Hippocampal formation (tissue), 2 donors: ENCODE data around the gene EEF1B2.
A peak's percentile ranks its signal among the peaks of the same experiment; 100 is the strongest.
"Not testable (repeated sequence)": the region's sequence is repeated elsewhere in the genome, so short reads cannot be mapped to it uniquely, and the experiment has no call there.

Experiments used
- DNase-seq, 2 donors: peaks; one replicate each; lab custom pipeline; 2025; lab: John Stamatoyannopoulos, UW

The EEF1B2 gene

DNA sequence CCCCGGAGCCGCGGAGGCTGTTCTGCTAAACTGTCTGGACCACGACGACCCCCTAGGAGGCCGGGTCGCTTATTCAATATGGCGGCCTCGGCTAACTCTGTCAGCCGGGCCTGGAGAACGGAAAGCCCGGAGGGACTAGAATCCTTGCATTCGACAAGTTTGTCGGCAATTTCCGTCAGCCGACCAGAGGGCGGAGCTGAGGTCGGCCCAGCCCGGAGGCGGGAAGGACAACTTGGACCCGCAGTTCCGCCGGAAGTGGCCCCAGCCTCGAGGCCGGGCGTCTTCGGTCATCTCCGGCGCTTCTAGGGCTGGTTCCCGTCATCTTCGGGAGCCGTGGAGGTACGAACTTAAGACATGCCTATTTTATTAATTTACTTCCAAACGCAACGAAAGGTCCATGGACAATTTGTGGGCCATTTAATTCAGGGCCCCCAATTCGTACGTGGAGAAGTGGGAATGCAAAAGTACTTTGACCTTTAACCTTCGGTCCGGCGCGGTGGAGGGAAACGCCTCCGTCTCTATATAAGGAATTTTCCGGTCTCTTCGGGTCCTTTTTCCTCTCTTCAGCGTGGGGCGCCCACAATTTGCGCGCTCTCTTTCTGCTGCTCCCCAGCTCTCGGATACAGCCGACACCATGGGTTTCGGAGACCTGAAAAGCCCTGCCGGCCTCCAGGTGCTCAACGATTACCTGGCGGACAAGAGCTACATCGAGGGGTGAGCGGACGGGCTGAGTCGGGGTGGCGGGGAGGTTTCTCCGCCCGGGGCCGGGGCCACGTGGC lies at the start of gene EEF1B2, which contains the start of gene NDUFS1:
Gene EEF1B2, plus strand, starts transcription at position 550 of the 779 bp plus-strand sequence. Its CDS starts 85 bp downstream, at position 635.
Gene NDUFS1, minus strand, starts transcription at position 99 of the 779 bp plus-strand sequence. CDS start 5,766 bp downstream, outside the sequence.
- peak; percentile 97 to 98 for DNase-seq

DNA sequence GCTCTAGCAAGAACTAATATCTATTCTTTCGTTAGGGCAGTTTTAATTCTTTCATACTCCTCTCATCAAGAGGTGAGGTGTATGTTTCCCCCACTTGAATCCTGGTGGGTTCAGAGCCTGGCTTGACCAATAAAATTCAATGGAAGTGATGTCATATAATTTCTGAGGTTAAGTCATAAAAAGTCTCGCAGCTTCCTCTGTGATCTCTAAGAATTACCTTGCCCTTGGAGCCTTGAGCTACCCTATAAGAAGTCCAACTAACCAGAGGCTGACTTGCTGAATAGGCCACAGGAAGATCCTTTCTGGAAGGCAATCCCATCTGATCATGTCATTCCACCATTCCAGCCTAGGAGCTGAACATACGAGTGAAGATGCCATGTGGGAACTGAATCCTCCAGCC lies 47.6 kb upstream of the EEF1B2 start:
- DNase-seq, result no peak

DNA sequence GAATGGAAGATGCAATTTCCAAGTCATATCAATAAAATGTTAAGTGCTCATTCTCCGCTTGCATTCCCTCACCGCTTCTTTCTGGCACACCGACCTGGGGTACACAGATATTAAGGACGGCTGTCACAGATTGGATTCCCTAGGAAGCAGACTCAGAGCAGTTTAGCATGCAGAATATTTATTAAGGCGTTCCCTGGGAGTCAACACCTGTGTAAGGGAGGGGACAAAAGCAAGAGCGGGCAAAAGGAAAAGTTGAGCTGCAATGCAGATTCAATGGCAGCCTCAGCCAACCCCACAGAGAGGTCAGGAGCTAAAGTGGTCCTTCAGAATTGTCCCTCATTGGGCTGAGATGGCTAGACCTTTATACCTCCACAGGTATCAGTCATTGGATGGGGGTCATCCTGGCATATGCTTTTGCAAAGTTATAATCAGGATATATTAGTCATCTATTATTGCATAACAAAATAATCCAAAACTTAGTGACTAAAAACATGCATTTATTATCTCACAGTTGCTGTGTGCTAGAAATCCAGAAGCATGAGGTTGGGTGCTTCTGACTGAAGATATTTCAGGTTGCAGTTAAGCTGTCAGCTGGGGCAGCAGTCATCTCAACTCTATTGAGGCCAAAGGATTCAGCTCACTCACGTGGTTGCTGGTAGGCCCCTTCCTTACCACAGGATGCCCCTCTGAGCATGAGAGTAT lies 46.7 kb upstream of the EEF1B2 start:
- no peak for DNase-seq

DNA sequence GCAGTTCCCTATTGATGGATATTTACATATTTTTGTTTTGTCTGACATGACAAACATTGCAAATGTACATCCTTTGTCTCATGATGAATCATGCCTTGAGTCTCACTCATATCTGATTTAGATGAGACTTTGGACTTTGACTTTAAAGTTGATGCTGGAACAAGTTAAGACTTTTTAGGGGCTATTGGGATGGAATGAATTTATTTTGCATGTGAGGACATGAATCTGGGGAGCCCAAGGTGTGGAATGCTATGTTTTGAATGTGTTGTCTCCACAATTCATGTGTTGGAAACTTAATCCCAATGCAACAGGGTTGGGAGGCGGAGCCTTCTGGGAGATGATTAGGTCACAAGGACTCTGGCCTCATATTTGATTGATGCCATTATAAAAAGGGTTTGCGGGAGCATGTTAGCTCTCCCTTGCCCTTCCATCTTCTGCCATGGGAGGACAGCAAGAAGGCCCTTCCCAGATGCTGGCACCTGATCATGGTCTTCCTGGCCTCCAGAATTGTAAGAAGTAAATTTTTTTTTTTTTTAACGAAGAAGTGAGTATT lies 44.6 kb upstream of the EEF1B2 start:
- no peak for DNase-seq

DNA sequence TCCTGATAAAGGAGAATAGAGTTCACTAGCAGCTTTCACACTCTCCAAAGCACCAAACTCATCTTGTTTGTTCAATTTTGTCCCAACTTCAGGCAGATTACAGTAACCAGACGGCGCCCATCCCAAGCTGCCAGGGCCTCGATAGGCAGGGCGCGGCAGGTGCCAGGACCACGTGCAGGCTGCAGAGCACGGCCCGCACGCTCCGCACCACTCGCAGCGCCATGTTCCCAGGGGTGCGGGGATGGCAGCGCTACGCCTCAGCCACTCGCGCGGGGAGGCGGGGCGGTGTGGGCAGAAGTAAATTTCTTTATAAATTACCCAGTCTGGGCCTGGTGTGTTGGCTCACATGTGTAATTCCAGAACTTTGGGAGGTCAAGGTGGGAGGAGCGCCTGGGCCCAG lies 43.4 kb upstream of the EEF1B2 start:
- no peak for DNase-seq

DNA sequence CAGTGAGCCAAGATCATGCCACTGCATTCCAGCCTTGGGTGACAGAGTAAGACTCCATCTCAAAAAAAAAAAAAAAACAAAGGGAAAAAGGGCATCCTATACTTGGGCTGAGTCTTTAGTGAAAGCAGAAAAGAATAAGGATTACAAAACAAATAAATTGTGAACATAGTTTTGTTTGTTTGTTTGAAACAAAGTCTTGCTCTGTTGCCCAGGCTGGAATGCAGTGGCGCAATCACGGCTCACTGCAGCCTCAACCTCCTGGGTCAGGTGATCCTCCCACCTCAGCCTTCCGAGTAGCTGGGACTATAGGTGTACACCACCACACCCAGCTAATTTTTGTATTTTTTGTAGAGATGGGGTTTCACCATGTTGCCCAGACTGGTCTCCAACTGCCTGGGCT lies 37.1 kb upstream of the EEF1B2 start:
- not testable (repeated sequence) for DNase-seq

DNA sequence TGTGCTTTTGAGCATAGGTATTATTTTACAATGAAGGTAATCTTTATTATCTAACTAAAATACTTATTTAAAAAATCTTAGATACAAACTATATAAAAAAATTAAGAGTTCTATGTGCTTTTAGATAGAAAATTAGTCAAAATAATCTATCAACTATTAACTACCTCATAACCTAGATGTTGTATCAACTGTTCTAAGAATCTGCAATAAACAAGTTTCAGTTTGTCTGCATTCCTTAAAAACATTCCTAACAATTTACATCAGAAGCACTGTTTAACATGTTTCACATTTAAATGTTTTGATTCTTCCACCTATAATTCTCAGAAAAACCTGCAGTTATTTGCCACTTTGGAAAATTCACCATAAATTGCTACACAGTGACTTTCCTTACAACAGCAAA lies 33.8 kb upstream of the EEF1B2 start:
- no peak for DNase-seq

DNA sequence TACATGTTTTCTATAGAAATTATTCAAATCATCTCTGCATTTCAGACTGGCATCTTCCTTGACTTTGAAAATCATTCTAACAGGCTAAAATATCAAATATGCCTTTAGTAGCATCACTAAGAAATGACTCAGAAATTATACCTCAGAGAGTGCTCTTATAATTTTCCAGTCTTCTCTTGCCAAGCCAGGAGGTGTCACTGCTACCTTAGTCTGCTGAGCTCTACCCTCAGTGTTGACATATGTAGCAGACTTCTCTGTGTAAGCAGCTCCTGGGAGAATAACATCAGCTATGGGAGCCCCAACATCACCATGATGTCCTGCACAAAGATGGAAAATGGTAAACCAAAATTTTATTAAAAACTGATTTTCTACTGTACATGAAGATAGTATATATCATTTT lies 32.0 kb upstream of the EEF1B2 start:
- DNase-seq, result no peak

DNA sequence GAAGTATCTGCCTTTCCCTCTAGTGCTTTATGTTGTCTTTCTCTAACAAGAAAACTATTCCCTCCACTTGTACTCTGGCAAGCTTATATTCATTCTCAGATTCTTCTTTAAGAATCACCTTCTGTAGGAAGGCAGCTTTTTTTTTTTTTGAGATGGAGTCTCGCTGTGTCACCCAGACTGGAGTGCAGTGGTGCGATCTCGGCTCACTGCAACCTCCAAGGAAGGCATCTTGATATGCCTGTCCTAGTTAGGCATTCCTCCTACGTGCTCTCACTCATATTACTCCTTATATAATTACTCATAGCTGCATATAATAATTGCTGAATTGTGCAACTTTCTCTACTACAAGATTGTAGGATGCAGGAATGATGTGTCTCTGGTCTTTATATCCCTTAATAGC lies 16.2 kb upstream of the EEF1B2 start:
- no peak for DNase-seq

DNA sequence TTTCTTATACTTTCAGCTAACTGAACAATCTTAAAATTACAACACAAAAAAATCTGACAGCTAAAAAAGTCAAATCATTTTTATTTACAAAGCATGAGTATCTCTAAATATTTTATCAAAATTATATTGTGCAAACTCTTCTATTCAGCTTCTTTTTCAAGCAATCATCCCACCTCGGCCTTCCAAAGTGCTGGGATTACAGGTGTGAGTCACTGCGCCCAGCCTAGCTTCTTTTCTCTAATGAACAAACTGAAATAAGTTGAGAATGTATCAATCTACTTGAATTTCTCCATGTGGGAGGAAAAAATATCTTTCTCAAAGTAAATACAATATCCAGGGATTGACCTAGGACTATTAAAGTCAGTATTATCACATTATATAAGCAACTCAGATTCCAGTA lies 15.3 kb upstream of the EEF1B2 start:
- no peak for DNase-seq

DNA sequence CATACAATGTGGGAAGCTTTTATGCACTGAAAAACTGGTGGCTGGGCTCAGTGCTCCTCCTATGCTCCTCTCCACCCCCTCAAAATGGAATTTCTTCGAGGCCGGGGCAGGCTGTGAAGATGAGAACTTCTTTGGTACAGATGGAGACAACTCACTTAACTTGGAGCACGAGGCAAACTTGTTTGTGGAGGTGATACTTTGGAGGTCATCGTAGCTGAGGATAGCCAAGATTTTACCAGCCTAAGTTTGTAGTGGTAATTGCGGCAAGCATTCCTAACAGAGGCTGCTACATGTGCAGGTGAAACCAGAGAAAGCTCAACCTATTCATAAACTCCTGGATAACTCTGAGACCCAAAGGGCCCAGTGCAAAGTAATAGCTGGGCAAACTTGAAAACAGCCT lies 14.0 kb upstream of the EEF1B2 start:
- DNase-seq, result no peak

DNA sequence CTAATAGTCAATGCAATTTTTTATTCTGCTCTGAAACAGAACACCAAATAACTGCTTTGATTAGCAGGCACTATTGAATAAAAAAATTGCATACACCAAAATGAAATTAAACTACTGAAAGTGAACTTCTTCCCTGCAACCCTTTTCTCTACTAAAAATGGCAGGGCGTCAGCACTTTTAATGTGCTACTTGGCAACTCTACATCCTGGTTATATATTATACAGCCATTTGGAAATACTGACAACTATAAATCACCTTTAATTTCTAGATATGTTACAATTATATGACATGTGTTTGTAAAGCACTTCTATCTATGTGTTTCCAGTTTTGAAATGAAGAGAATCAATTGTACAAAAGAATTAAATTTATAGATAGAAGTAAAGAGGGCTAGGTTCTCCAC lies 10.4 kb upstream of the EEF1B2 start:
- DNase-seq, result no peak

DNA sequence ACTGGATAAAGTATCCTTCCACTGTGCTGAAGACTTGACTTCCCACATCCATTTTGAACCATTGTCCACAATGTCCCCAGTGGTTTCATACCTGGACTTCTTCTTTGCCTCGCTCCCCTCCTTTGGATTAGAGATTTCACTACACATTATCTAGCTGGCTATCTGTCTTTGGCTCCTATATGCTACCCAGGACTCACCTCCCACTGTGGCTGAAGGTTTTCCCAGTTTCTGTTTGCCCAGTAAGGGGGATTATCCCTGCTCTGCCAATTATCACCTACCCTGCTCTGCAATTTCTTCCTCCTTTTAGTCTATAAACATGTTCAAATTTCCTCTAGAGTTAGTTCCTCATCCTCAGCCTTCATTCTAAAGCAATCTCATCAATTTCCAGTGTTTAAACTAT lies 9.5 kb upstream of the EEF1B2 start:
- no peak for DNase-seq

DNA sequence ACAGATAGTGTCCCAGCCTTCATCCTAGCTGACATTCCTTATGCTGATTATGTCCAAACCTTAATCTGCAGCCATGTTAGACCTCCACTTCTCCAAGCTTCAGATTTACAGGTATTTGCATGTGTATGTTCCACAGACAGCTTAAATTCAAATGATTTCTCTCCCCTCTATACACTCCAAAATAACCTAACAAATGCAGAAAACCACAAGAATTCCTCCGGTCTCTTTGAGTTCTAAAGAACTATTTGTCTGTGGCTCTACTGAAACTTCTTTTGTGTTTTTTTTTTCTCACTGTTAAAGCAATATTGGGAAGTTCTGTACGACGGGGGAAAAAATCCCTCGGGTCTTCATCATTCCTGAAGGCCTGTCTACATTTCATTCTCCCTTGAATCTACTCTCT lies 9.1 kb upstream of the EEF1B2 start:
- no peak for DNase-seq

DNA sequence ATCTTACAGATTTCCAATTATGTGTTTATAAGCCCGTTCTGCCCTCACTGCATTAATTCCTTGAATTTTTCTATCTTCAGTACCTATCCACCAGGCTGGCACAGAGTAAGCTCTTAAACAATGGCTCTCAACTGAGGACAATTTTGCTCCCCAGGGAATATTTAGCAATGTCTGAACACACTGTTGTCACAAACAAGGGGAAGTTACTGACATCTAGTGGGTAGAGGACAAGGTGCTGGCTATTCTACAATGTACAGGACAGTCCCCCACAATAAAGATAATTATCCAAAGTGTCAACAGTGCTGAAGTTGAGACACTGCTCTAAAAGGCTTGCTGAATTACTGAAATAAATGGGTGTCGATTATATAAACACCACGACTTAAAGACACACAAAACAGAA lies 5.5 kb upstream of the EEF1B2 start:
- no peak for DNase-seq

DNA sequence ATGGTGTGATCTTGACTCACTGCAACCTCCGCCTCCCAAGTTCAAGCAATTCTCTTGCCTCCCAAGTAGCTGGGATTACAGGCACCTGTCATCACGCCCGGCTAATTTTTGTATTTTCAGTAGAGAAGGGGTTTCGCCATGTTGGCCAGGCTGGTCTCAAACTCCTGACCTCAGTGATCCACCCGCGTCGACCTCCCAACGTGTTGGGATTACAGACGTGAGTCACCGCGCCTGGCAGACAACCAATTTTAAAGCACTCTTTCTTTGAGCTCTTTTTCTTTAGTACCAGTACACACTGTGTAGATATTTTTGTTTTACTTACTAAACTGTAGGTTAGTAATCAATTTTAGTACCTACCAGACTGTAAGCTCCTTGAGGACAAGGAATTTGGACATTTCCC lies 2.7 kb upstream of the EEF1B2 start:
- not testable (repeated sequence) for DNase-seq

DNA sequence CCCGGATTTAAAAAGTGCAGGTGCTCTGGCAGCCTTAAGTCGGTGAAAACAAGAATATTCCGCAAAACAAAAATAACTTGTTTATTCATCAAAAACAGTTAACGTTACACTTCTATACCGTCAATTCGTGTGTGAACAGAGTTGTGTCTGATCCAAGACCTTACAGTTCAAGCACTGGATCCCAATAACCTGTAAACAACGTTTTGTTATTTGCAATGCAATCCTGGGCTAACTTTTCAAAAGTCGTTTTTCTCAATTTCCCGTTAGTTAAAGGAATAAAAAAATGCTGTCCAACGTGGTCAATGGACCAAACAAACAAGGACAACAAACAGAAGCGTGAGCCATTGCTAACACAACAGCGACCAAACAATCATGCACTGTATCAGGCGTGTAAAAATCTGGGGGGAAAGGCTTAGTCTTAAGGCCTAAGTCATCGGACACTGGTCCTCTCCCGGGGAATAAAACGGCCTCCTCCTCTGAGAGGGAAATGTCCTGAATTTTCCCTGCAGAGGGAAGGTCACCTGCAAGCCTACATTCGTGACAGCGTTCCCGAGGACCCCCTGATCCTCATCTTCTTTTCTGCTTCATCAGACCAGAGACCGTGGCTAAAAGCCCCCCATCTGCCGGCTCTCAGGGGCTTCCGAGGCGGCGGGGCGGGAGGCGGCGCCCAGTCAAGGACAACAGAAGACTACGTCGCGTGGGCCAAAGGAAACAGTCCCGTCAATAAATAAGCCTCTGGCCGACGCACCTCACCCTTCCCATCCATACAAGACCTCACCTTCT lies 941 bp upstream of the EEF1B2 start:
- DNase-seq, result no peak

DNA sequence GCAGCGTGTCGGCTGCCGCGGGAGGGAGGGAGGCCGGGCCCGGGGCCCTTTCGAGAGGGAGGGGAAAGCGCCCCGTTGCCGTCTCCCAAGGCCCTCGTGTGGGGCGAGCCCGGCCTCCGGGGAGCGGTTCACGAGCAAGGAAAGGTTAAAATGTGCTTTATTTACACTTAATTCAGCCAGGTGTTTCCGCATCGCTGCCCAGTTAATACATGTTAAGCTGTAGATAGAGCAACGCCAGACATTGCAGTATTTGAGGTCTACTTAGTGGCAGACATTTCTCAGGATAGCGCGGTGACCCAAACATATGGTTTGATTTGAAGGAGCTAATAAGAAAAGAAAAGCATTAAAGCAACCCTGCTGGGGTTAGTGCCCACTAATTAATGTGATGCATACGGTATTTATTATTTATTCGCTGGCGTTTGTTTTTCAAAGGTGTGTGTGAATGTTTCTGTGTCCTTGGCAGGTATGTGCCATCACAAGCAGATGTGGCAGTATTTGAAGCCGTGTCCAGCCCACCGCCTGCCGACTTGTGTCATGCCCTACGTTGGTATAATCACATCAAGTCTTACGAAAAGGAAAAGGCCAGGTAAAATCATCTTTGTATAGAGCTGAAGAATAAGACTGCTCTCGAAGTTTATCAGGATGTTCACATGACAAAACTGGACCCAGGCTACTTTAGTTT lies 571 bp downstream of the EEF1B2 start:
- no peak for DNase-seq

DNA sequence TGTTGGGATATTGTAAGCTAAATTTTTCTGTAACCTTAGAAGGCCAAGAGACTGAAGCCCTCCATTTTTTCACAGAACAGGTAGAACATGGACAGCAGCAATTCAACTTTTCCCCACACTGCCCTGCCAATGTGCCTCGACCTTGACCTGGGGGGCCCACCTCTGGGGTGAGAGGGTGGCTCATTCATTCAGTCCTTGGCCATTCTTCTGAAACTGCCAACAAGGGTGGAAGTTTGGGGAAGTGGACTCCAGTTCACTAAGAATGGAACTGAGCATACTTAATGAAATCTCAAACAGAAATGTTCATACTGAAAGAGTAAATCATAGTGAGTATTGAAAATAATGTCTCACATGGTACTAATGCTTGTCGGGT lies 1.1 kb downstream of the EEF1B2 start:
- no peak for DNase-seq

DNA sequence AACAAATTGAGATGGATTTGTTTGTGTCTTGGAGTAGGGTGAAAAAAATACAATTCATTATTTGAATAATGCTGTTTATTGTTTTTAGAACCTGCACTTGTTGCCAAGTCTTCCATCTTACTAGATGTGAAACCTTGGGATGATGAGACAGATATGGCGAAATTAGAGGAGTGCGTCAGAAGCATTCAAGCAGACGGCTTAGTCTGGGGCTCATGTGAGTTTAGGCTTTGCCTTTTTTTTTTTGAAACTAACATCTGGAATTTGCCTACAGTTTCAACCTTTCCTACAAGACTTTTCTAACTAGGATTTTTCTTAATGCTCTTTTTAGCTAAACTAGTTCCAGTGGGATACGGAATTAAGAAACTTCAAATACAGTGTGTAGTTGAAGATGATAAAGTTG lies 2.7 kb downstream of the EEF1B2 start:
- DNase-seq, result not testable (repeated sequence)

DNA sequence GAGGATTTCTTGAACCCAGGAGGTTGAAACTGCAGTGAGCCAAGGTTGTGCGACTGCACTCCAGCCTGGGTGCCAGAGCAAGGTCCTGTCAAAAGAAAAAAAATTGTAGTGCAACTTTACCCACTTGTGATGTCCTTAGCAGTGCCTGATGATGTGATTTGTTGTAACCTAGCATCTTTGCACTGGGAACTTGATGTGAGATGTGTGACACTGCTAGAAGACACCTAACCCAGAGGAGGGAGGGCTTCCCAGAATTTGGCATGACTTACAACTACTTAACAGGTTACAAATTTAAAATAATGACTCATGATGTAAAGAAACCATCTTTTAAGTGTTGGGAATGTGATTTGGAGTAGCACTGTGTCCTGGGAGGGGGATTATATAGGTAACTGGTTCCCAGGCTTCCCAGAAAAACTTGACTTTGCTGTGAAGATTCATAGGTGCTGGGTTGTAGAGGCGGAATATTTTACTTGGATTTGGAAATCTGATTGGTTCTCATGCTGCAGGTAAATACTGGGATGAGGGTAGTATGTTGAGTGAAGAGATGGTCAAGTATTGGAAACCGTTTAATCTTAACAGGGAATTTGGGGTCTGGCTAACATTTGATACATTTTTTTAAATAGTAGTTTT lies 3.7 kb downstream of the EEF1B2 start:
- no peak for DNase-seq
